ENCODE measurements around the gene PIP5K1B. TPM values are rescaled to one million over a fixed set of nuclear protein-coding genes. Genes with fewer than 3 reads are reported as not detected.

The PIP5K1B gene
- total and polyA plus RNA-seq, 2 experiments from 2014 or later = 1.3 to 2.8 TPM

DNA sequence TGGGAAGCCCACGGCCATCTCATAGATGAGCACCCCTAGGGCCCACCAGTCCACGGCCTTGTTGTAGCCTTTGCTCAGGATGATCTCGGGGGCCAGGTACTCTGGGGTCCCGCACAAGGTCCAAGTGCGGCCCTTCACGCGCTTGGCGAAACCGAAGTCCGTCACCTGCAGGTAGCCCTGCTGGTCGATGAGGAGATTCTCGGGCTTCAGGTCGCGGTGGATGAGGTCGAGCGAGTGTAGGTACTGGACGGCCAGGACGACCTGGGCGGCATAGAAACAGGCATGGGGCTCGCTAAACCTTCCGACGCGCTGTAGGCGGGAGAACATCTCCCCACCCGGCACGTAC is 308.3 kb downstream of the PIP5K1B start (continued):
- TF ChIP-seq, protein P1, sequence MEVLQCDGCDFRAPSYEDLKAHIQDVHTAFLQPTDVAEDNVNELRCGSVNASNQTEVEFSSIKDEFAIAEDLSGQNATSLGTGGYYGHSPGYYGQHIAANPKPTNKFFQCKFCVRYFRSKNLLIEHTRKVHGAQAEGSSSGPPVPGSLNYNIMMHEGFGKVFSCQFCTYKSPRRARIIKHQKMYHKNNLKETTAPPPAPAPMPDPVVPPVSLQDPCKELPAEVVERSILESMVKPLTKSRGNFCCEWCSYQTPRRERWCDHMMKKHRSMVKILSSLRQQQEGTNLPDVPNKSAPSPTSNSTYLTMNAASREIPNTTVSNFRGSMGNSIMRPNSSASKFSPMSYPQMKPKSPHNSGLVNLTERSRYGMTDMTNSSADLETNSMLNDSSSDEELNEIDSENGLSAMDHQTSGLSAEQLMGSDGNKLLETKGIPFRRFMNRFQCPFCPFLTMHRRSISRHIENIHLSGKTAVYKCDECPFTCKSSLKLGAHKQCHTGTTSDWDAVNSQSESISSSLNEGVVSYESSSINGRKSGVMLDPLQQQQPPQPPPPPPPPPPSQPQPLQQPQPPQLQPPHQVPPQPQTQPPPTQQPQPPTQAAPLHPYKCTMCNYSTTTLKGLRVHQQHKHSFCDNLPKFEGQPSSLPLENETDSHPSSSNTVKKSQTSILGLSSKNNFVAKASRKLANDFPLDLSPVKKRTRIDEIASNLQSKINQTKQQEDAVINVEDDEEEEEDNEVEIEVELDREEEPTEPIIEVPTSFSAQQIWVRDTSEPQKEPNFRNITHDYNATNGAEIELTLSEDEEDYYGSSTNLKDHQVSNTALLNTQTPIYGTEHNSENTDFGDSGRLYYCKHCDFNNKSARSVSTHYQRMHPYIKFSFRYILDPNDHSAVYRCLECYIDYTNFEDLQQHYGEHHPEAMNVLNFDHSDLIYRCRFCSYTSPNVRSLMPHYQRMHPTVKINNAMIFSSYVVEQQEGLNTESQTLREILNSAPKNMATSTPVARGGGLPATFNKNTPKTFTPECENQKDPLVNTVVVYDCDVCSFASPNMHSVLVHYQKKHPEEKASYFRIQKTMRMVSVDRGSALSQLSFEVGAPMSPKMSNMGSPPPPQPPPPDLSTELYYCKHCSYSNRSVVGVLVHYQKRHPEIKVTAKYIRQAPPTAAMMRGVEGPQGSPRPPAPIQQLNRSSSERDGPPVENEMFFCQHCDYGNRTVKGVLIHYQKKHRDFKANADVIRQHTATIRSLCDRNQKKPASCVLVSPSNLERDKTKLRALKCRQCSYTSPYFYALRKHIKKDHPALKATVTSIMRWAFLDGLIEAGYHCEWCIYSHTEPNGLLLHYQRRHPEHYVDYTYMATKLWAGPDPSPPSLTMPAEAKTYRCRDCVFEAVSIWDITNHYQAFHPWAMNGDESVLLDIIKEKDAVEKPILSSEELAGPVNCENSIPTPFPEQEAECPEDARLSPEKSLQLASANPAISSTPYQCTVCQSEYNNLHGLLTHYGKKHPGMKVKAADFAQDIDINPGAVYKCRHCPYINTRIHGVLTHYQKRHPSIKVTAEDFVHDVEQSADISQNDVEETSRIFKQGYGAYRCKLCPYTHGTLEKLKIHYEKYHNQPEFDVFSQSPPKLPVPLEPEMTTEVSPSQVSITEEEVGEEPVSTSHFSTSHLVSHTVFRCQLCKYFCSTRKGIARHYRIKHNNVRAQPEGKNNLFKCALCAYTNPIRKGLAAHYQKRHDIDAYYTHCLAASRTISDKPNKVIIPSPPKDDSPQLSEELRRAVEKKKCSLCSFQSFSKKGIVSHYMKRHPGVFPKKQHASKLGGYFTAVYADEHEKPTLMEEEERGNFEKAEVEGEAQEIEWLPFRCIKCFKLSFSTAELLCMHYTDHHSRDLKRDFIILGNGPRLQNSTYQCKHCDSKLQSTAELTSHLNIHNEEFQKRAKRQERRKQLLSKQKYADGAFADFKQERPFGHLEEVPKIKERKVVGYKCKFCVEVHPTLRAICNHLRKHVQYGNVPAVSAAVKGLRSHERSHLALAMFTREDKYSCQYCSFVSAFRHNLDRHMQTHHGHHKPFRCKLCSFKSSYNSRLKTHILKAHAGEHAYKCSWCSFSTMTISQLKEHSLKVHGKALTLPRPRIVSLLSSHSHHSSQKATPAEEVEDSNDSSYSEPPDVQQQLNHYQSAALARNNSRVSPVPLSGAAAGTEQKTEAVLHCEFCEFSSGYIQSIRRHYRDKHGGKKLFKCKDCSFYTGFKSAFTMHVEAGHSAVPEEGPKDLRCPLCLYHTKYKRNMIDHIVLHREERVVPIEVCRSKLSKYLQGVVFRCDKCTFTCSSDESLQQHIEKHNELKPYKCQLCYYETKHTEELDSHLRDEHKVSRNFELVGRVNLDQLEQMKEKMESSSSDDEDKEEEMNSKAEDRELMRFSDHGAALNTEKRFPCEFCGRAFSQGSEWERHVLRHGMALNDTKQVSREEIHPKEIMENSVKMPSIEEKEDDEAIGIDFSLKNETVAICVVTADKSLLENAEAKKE (CRISPR knock-in tag; IDR thresholded peaks at IDR 0.05) = no peak
- TF ChIP-seq NANOG (IDR thresholded peaks at IDR 0.05; ENCODE audit: borderline replicate concordance) (no peak), CREB1 (CRISPR knock-in tag; IDR thresholded peaks at IDR 0.05; ENCODE audit: low read depth) (no peak), JUNB (IDR thresholded peaks at IDR 0.05; ENCODE audit: unreplicated experiment) (no peak), ZNF114 (CRISPR knock-in tag; IDR thresholded peaks at IDR 0.05) (no peak), STAT1 (IDR thresholded peaks at IDR 0.05; ENCODE audit: unreplicated experiment) (no peak)
- TF ChIP-seq, protein P2, sequence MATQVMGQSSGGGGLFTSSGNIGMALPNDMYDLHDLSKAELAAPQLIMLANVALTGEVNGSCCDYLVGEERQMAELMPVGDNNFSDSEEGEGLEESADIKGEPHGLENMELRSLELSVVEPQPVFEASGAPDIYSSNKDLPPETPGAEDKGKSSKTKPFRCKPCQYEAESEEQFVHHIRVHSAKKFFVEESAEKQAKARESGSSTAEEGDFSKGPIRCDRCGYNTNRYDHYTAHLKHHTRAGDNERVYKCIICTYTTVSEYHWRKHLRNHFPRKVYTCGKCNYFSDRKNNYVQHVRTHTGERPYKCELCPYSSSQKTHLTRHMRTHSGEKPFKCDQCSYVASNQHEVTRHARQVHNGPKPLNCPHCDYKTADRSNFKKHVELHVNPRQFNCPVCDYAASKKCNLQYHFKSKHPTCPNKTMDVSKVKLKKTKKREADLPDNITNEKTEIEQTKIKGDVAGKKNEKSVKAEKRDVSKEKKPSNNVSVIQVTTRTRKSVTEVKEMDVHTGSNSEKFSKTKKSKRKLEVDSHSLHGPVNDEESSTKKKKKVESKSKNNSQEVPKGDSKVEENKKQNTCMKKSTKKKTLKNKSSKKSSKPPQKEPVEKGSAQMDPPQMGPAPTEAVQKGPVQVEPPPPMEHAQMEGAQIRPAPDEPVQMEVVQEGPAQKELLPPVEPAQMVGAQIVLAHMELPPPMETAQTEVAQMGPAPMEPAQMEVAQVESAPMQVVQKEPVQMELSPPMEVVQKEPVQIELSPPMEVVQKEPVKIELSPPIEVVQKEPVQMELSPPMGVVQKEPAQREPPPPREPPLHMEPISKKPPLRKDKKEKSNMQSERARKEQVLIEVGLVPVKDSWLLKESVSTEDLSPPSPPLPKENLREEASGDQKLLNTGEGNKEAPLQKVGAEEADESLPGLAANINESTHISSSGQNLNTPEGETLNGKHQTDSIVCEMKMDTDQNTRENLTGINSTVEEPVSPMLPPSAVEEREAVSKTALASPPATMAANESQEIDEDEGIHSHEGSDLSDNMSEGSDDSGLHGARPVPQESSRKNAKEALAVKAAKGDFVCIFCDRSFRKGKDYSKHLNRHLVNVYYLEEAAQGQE (IDR thresholded peaks at IDR 0.05; ENCODE audit: unreplicated experiment) = no peak

All from GM23338 (cell line).